Fibroblast of peridontal ligament (primary cell): ENCODE results near the gene PTPN22.

Experiments
- DNase-seq: peaks from one replicate; pipeline ENCODE4 v3.0.0-alpha.2; 2010; ENCODE audit errors: extremely low read depth

Gene PTPN22

DNA sequence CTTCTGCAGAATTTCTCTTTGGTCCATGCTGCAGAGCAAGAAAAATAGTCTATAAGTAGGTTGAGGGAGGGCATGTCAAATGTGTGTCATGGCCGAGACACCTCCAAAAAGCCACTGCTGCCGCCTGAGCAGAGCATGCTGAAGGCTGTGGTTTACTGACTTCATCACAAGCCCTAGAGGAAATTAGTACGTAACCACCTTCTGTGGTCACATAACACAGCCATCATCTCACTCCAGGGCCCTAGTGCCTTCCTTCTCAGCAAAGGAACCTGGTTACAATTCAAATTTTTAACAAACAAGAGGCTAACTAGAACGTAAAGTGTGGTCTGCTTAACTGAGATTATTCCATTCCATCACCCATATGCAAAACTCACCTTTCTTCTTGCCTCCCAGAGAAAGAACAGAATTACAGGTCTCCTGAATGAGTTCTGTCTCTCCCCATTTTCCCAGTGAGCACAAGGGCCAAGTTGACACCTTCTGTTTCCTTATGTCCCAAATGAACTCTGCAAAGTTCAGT, at the start of gene PTPN22:
TSS of gene PTPN22 (minus strand) at position 116 of the 517 bp plus-strand sequence.
- DNase-seq = peak; percentile 73

DNA sequence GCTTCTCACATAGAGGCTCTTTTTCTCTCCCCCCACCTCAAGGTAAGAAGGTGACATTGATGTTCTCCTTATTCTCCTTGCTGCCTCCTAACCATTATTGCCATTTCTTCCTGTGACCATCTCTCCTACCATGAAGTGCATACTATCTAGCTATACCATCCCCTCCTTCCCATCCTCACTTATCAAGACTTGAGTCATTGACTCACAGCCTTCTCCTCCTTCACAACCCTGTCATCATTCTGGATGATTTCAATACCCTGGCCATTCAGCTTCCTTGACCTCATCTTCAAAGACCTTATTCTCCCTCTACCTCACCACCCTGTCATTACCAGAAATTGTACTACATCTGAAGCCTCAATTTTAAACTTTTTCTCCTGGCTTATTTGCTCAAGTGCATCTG, 46.7 kb upstream of the PTPN22 start:
- no peak for DNase-seq

DNA sequence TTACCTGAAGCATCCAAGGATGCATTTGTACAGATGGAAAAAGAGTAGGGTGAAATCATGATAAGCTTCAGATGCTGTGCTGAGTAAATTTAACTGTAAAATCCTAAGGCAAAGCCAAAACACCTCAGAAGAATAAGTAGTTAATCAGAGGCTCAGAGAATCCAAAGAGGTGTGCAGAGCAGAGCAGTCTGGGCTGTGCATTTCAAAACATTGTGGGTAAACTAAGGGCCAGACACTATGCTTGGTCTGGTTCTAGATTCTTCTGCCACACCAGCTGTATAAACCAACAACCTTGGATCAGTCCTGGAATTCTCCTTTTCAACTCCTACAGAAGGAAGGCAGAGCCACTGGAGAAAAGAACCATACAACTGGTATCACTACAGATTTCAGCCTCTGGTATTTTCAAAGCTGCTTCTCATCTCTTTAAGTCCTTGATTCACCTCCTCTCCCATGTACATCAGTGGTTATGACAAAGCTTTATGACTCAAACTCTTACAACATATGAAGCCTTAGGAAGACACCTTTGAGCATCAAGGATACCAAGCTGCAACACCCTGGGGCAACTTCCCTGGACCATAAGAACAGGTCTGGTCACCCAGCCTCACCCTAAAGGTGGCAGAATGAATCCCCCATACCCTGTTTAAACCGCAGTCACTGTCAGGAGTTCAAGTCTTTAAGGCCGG, 46.0 kb upstream of the PTPN22 start:
- DNase-seq = peak; percentile 15

DNA sequence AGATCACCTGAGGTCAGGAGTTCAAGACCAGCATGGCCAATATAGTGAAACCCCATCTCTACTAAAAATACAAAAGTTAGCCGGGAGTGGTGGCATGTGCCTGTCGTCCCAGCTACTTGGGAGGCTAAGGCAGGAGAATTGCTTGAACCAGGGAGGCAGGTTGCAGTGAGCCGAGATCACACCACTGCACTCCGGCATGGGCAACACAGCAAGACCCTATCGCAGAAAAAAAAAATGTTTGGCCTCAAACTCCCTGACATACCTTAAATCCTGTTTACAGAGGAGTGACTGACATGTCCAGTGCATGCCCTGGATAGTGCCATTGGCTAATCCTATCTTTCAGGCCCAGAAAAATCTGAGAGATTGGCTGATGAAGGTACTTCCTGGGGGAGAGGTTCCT, 45.5 kb upstream of the PTPN22 start:
- no peak for DNase-seq

DNA sequence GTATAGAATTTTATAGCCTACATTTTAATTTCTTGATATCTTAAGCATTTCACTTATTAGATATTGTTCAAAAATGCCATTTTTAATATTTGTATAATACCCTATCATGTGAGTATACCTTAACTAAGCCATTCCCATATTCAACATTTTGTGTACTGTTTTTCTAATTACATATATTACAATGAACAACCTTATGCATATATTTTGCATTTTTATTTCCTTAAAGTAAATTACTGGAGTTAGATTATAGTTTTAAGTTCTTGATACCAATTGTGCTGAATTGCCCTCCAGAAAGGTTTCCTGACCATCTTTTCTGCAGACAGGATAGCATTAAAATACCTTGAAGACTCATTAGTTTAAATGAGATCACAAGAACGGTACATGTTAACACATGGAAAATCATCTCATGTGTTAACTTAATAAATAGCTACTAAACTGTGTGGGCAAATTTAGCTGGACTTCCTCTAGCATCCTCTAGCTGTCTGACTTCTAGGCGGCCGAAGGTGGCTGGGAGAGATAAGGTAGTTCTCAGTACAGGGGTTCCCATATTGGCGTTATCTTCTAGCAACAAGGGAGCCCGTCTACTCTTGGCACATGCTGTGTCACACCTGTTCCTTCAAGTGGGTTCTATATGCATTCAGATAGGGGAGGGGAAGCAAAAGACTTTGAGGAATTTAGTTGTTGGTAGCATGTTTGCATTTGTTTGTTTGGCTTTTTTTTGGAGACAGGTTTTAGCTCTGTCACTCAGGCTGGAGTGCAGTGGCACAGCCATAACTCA, 42.6 kb upstream of the PTPN22 start:
- no peak for DNase-seq

DNA sequence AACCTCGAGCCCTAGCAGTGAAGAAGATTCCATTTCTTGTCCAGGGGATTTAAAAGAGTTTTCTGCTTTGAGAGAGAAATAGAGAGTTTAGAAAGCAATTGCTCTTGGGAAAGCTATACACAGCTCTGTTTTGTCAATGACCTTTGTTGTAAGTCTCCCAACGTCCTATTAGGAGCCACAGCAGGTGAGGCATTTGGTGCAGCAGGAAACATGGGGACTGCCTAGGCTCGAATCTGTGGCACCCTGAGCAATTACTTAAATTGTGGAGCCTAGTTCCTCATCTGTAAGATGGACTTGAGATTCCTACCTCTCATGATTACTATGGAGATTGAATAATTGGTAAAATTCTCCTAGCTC, 41.8 kb upstream of the PTPN22 start:
- DNase-seq = no peak

DNA sequence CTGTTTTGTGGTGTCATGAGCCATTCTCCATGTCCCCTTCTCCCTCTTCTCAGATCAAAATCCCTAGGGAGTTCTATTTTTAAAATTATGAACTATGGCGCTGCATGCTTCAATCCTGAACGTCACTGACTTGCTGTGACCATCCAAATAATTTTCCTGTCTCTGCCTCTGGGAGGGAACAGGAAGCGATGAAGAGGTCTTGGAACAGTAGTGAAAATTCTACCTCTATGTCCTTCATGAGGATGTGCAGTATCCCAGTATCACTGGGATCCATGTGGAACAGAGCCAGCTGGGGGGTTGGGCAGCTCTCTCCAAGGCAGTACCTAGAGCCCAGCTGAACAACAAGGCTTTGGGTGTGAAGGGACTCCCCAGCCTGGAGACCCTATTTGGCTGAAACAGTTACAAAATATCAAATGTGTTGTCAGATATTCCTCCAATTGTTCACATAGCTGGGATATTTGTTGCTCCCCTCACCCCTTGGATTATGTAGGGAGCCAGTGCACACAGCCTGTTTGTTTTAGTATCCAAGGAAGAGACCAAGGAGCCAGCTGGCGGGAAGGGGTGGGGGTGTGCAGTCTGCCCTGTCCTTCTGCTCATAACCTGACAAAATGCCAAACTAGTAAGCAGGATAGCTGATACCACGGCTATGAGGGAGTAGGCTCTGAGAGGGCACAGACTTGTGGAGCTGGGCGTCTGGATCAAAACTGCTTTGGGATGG, 41.2 kb upstream of the PTPN22 start:
- peak; percentile 77 for DNase-seq

DNA sequence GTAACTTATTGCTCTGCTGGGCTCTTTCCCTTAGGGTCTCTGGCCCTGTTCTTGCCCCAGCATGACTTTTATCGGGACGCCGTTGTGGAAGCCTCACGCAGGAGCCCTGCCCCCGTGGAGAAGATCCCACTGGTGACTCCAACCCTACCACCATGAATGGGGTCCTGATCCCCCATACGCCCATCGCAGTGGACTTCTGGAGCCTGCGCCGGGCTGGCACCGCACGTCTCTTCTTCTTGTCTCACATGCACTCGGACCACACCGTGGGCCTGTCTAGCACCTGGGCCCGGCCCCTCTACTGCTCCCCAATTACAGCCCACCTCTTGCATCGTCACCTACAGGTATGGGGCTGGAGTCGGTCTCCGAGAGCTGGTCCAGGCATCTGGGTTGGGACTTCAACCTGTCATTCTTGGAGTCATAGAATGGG, 33.9 kb upstream of the PTPN22 start:
- DNase-seq = no peak

DNA sequence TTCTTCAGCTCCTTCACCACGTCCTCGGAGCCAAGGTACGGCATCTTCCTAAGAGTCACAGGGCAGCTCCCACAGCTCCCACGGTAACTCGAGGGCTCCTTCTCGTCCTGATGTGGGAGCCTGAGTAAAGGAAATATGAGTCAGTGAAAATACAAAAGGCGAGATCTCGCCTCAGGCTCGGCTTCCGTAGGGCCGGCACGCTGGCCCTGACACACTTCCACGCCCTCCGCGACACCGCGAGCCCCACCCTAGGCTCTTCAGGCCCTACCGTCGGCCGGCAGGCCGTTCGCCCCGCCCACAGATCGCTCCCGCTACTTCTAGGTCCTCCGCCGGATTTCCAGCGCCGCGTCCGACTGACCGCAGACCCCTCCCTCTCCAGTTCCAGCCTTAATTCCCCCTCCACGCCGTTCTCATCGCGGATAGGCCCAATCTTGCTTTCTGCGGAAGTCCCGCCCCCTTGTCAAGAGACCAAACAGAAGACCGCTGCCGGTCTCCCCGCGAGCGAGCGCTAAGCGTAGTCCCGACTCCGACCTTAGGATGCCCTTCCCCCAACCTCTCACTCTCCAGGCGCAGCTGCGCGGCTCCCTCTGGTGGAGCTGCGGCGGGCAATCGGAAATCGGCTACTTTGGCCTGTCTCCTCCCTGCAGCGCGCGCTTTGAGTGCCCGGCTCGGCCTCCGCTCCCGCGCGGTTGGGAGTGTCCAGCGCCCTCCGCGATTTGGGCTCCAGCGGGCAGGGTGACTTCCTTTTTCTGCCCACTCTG, 33.3 kb upstream of the PTPN22 start, which contains the start of the genes AP4B1 and DCLRE1B:
TSS of gene AP4B1 (minus strand) at position 126 of the 761 bp plus-strand sequence. CDS start at position 44, 82 bp downstream.
TSS of gene DCLRE1B (plus strand) at position 653 of the 761 bp plus-strand sequence. CDS start 261 bp downstream, outside the sequence.
- DNase-seq = peak; percentile 100

DNA sequence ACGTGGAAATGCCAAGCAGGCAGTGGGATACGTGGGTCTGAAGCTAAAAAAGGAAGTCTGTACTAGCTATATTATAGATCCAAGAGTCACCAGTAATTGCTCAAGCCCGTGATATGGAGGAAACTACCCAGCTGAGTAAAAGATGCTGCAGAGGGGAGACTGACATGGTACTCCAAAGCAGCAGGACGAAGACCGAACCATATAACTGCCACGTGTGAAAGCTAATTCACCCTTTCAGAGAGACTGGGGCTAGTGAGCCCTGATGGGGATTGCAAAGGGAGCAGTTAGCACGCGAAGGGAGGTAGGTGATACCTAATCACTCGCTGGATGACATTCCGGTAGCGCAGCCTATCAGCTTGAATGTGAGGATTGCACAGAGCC, 32.8 kb upstream of the PTPN22 start:
- DNase-seq = no peak

DNA sequence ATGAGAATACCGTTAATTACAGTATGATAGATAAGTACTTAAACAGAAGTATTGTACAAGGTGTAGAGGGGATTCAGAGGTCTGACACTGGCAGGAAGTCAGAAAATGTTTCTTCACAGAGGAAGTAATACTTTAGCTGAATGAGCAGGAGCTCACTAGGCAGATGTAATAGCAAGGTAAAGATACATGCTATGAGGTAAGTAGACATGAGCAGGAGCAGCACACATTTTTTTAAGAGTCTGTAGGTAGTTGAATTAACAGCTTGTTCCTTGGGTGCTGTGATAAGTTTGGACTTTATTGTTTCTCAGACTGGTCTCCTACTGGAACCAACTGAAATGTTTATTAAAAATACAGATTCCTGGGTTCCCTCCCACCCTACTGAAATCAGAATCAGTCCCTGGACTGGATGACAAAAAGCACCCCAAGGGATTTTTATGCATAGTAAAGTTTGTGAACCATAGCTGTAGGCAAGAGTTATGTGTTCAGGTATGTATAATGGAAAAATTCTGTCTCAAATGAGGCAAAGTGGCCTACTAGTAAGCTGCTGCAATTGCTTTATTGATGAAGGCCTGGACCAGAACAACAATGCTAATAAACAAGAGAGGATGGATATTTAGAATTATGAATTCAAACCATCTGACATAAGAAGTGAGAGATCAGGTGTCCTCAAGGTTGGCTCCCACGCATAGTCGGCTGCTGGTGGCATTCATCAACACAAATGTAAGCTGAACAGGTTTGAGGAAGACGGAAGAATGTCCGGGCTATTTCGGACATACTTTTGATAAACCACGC, 32.2 kb upstream of the PTPN22 start:
- no peak for DNase-seq

DNA sequence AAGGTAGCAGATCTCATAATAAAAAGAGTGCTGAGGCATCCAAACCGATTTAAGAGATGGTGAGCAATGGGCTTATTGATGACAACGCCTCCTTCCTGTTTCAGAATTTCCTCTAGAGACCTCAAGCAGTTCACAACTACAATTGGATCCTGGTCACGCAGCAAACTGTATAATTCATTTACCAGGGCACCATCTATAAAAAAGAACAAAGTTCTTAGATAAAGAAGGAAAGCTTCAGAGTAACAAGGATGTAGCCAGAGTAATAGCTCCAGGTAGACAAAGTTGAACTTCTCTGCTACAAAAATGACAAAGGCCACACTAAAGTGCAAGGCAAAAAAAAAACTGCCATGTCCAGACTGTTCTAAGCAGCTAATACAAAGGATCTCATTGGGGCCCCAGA, 29.7 kb upstream of the PTPN22 start:
- no peak for DNase-seq

DNA sequence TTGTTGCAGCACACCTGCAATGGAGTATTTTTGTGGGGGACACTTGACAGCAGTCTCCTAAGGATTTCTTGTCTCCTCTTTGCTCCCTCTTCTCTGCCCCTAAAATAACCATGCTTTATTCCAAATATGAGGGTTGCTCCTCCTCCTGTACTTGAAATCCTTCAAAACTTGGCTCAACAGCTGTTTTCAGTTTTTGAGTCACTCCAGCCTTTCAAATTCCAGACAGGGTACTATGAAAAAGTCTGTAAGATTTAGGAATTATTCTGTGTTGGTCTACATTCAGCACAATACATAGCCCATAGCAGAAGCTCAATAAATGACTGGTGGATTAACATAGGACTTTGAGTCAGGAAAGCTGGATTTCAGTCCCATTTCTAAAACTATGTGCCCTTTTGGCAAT, 27.6 kb upstream of the PTPN22 start:
- peak; percentile 78 for DNase-seq

DNA sequence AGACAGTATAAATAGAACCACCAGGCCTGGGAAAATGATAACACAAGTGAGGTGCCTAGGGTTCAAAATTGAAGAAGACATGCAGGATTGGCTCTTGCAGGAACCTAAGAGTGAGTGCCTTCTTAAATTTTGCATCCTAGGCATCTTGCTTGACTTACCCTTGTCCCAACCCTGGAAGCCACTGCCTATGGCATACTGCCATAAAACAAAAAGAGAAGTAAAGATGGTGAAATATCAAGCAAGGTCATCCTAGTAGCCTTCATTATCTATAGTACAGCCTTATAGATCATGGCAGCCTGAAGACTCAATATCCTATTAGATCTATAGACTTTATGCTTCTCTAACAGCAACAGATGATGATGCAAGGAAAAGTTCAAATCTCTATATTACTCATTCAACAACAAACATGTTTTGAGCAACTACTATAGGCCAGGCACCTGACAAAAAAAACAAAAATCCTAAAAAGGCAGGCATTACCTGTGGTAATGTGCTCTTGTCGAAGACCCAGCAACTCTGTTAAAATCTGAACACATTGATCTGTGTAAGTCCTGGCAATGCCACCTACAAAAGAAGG, 26.8 kb upstream of the PTPN22 start:
- no peak for DNase-seq

DNA sequence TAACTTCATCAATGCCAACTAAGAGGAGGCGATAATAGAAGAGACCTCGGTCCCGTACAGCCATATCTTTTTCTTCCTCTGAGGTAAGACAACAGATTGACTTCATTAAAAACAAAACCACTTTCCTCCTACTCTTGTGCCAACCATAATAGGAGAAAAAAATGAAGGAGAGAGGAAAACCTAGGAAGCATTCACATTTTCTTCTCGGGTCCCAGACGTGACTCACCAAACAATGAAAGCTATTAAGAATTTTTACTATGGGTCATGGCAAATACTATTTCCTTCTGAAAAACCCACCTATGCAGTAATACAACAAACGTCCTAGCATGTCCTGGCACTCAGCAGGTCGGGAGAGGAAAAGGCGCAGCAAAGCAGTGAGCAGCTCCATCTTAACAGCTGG, 24.4 kb upstream of the PTPN22 start:
- peak; percentile 21 for DNase-seq

DNA sequence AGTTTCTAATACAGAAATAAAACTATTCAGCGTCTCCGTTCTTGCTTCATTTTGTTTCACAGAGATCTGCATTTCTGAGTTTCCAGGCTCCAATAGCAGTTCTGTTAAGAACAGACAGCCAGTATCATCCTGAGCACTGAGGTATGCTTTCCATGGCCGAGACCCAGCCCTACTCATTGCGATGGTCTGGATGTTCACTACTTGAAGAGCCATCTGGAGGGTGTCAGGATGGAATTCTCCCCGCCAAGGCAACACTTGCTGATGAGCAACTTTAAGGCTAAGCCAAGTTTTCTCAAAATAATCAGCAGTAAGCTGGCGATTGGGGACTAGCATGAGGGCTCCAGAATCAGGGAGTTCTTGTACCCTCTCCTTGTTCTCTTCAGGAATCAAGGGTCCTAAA, 23.6 kb upstream of the PTPN22 start:
- DNase-seq = no peak

DNA sequence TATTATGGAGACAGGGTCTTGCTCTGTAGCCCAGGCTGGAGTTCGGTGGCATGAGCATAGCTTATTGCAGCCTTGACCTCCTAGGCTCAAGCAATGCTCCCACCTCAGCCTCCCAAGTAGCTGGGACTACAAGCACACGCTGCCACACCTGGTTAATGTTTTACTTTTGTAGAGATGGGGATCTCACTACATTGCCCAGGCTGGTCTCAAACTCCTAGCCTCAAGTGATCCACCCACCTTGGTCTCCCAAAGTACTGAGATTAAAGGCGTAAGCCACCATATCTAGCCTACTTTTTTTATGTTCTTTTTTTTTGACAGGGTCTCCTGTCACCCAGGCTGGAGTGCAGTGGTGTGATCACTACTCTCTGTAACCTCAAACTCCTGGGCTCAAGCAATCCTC, 21.8 kb upstream of the PTPN22 start:
- DNase-seq = no peak

DNA sequence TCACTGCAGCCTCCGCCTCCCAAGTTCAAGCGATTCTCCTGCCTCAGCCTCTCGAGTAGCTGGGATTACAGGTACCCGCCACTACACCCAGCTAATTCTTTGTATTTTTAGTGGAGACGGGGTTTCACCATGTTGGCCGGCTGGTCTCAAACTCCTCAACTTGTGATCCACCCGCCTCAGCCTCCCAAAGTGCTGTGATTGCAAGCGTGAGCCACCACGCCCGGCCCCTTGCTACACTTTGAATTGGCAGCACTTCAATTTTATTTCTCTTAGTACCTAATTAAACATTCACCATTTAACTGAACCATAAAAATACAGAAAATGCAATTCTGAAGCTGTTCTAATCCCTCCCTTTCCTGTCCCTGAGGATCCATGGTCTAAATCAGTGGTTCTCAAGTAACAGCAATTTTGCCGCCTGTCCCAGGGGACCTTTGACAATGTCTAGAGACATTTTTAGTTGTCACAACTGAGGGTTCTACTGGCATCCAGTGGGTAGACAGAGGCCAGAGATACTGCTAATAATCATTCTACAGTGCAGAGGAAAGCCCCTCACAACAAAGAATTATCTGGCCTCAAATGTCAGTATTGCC, 20.2 kb upstream of the PTPN22 start:
- DNase-seq = no peak

DNA sequence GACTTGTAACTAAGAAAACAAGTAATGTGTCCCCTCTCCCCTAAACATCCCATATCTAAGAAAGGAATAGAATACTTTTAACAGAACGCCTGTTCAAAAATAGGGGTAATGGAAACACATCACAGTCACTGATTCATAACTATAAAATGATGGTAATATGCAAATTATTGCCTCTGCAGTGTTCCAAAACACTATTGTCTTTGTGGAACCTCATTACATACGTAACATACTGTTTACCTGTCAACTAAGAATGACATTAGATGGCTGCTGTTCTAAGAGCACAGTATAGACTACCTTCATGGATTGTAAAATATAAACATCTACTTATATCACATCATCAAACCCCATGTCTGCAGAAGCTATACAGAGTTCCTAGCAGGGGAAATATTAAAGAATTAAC, 19.3 kb upstream of the PTPN22 start:
- DNase-seq = no peak
